ENCODE data around the gene APOL1. TPM values are rescaled to one million over a fixed set of nuclear protein-coding genes. Genes with fewer than 3 reads are reported as not detected.

The APOL1 gene
- total RNA-seq, 1 experiment from 2014 or later: 0.30 TPM

GRCh38 chr22:36267058-36267457, 14.1 kb downstream of the APOL1 start:
- CTCF ChIA-PET: no interaction called here

GRCh38 chr22:36267896-36268485, 15.1 kb downstream of the APOL1 start:
- no peak overlapping the region for H3K4me3 ChIP-seq (replicated peaks in 1 of 2; ENCODE audit: low read depth in 1 of 2, low read length in 2 of 2)
- H3K9me2 ChIP-seq (ENCODE audit: insufficient read depth): no peaks in the 10 kb centered on the region
- no peaks in the 10 kb centered on the region for H4K20me1 ChIP-seq (ENCODE audit: insufficient read depth)
- no peak overlapping the region for H3K9ac ChIP-seq (ENCODE audit: low read length)
- no peak for ATAC-seq
- BruUV-seq (replicated peaks): no TSS peak
- ChIA-PET POLR2A (no interaction called here), CTCF (no interaction called here), RAD21 (ENCODE audit: low non-redundant PET in 1 of 2, low total read pairs in 2 of 2, uncharacterized antibody in 2 of 2, unreplicated experiment in 2 of 2) (no interaction called here)
- no peak for DNase-seq (ENCODE audit: low read depth, low spot score)
- peaks cover 4% of the 10 kb centered on the region; the same call in 1 of the 2 replicates for H3K27me3 ChIP-seq (ENCODE audit: insufficient read depth, low read length)
- H3K79me2 ChIP-seq (ENCODE audit: insufficient read depth, low read length): no peaks in the 10 kb centered on the region
- no peak for TF ChIP-seq SIN3A (IDR thresholded peaks at IDR 0.05; ENCODE audit: low read depth)
- no peak for TF ChIP-seq SRF (IDR thresholded peaks at IDR 0.05; ENCODE audit: low read depth)
- no peak for TF ChIP-seq JUND (IDR thresholded peaks at IDR 0.05)
- no peak for TF ChIP-seq POLR2A (IDR thresholded peaks at IDR 0.05; ENCODE audit: borderline replicate concordance, extremely low read depth, insufficient read depth, insufficient read length)
- no peak for TF ChIP-seq FOSL1 (IDR thresholded peaks at IDR 0.05; ENCODE audit: low read depth)
- TF ChIP-seq ATF3 (IDR thresholded peaks at IDR 0.05): no peak
- no peak for TF ChIP-seq POLR2AphosphoS5 (IDR thresholded peaks at IDR 0.05; ENCODE audit: low read depth, low read length)
- no peak for TF ChIP-seq RAD21 (IDR thresholded peaks at IDR 0.05; ENCODE audit: low read depth)
- TF ChIP-seq, protein P1, sequence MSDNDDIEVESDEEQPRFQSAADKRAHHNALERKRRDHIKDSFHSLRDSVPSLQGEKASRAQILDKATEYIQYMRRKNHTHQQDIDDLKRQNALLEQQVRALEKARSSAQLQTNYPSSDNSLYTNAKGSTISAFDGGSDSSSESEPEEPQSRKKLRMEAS (IDR thresholded peaks at IDR 0.05): no peak
- TF ChIP-seq EGR1 (IDR thresholded peaks at IDR 0.05; ENCODE audit: low read depth): no peak
- TF ChIP-seq ZBTB33 (IDR thresholded peaks at IDR 0.05; ENCODE audit: extremely low read depth, insufficient replicate concordance, low read length): no peak
- TF ChIP-seq YY1 (IDR thresholded peaks at IDR 0.05; ENCODE audit: extremely low read depth, insufficient replicate concordance, low read depth, low read length): no peak
- no peak for TF ChIP-seq SP1 (IDR thresholded peaks at IDR 0.05; ENCODE audit: low read depth)
- H2AFZ ChIP-seq (ENCODE audit: low read depth, low read length, poor library complexity, severe bottlenecking): no peak overlapping the region
- no peaks in the 10 kb centered on the region for H3K9me3 ChIP-seq (ENCODE audit: control insufficient read depth in 1 of 2, insufficient read depth in 1 of 2, low read depth in 1 of 2, low read length in 2 of 2)
- intact Hi-C loops (cut with micrococcal nuclease): no loop called here
- no peak overlapping the region for H3K4me2 ChIP-seq (ENCODE audit: low read length)
- no peaks in the 10 kb centered on the region for H3K36me3 ChIP-seq (ENCODE audit: control insufficient read depth in 1 of 2, insufficient read depth in 2 of 2, low read length in 2 of 2)
- H3K27ac ChIP-seq (ENCODE audit: low read depth, low read length): no peak overlapping the region
- no peaks in the 10 kb centered on the region for H3K4me1 ChIP-seq (ENCODE audit: control insufficient read depth in 1 of 2, insufficient read depth in 2 of 2, low read length in 2 of 2)

More at GRCh38 chr22:36267058-36267457, 14.1 kb downstream of the APOL1 start:
- Histone ChIP-seq H4K20me1 (ENCODE audit: insufficient read depth) (no peaks in the 10 kb centered on the region), H3K36me3 (ENCODE audit: control insufficient read depth in 1 of 2, insufficient read depth in 2 of 2, low read length in 2 of 2) (no peaks in the 10 kb centered on the region), H3K4me1 (ENCODE audit: control insufficient read depth in 1 of 2, insufficient read depth in 2 of 2, low read length in 2 of 2) (no peaks in the 10 kb centered on the region), H3K27ac (ENCODE audit: low read depth, low read length) (no peak overlapping the region), H3K9me3 (ENCODE audit: control insufficient read depth in 1 of 2, insufficient read depth in 1 of 2, low read depth in 1 of 2, low read length in 2 of 2) (no peaks in the 10 kb centered on the region), H3K4me2 (ENCODE audit: low read length) (no peak overlapping the region), H3K9me2 (ENCODE audit: insufficient read depth) (no peaks in the 10 kb centered on the region), H3K79me2 (ENCODE audit: insufficient read depth, low read length) (no peaks in the 10 kb centered on the region), H3K4me3 (replicated peaks in 1 of 2; ENCODE audit: low read depth in 1 of 2, low read length in 2 of 2) (no peak overlapping the region), H3K27me3 (ENCODE audit: insufficient read depth, low read length) (peaks cover 4% of the 10 kb centered on the region; the same call in 1 of the 2 replicates), H3K9ac (ENCODE audit: low read length) (no peak overlapping the region), H2AFZ (ENCODE audit: low read depth, low read length, poor library complexity, severe bottlenecking) (no peak overlapping the region)
- intact Hi-C loops (cut with micrococcal nuclease): no loop called here
- ATAC-seq (no peak), DNase-seq (ENCODE audit: low read depth, low spot score) (no peak)
- RAD21 ChIA-PET (ENCODE audit: low non-redundant PET in 1 of 2, low total read pairs in 2 of 2, uncharacterized antibody in 2 of 2, unreplicated experiment in 2 of 2): no interaction called here
- TF ChIP-seq CBX3 (IDR thresholded peaks at IDR 0.05; ENCODE audit: low read depth): no peak
- TF ChIP-seq YY1 (IDR thresholded peaks at IDR 0.05; ENCODE audit: extremely low read depth, insufficient replicate concordance, low read depth, low read length): no peak
- TF ChIP-seq, protein P1 (IDR thresholded peaks at IDR 0.05): no peak
- POLR2A ChIA-PET: no interaction called here
- no TSS peak for BruUV-seq (replicated peaks)

Data from HCT116 (cell line).